GM13976 (cell line): ENCODE data around the gene PDP2.

ENCODE experiments used
- DNase-seq: peaks from one replicate; pipeline ENCODE4 v3.0.0; 2012; ENCODE audit warnings: low spot score
- CTCF ChIP-seq: IDR thresholded peaks from 2 replicates; pipeline ENCODE4 v1.5.1; 2012; ENCODE audit warnings: borderline replicate concordance, mild to moderate bottlenecking; ENCODE audit not compliant: insufficient read depth; ENCODE audit errors: extremely low read depth, missing control alignments, control extremely low read depth
- in situ Hi-C: fragments of 300-500 bp; cut with MboI; formaldehyde crosslinking; loops from one replicate; pipeline ENCODE4 v1.12.0; 2022; ENCODE audit warnings: low sequenced_read_pairs, mixed read lengths, inconsistent platforms; ENCODE audit not compliant: unreplicated experiment

Gene PDP2

GRCh38 chr16:66842765-66843164 is 37.5 kb upstream of the PDP2 start:
- in situ Hi-C loops: no loop called here
- TF ChIP-seq CTCF: no peak
- DNase-seq: no peak

- in situ Hi-C loops: no loop called here
- no peak for DNase-seq
- TF ChIP-seq CTCF: no peak
Measured at GRCh38 chr16:66843191-66843590, 37.1 kb upstream of the PDP2 start.

- no peak for TF ChIP-seq CTCF
- no peak for DNase-seq
Measured at GRCh38 chr16:66844009-66844341, 36.3 kb upstream of the PDP2 start.

GRCh38 chr16:66844342-66845079 is 35.8 kb upstream of the PDP2 start, which contains the start of gene CA7:
Gene CA7, plus strand, starts transcription at chr16:66844414. Its CDS starts 74 bp downstream, at chr16:66844488.
- DNase-seq: no peak
- in situ Hi-C loops: no loop called here
- TF ChIP-seq CTCF: no peak

More at GRCh38 chr16:66844009-66844341, 36.3 kb upstream of the PDP2 start:
- in situ Hi-C loops: no loop called here

- no peak for TF ChIP-seq CTCF
- in situ Hi-C loops: no loop called here
- DNase-seq: no peak
Measured at GRCh38 chr16:66845080-66845410, 35.3 kb upstream of the PDP2 start.

- in situ Hi-C loops: no loop called here
- no peak for TF ChIP-seq CTCF
- no peak for DNase-seq
Measured at GRCh38 chr16:66845791-66846221, 34.5 kb upstream of the PDP2 start.

GRCh38 chr16:66846266-66846665 is 34.0 kb upstream of the PDP2 start:
- DNase-seq: no peak
- TF ChIP-seq CTCF: no peak
- in situ Hi-C loops: no loop called here
